GM12878 (cell line): ENCODE results near the gene COL16A1. TPM values are rescaled to one million over a fixed set of nuclear protein-coding genes. Genes with fewer than 3 reads are reported as not detected.

Source experiments
- ATAC-seq: fragments of 200-7000 bp; cut with Tn5 transposase; 3 replicates; pipeline ENCODE4 v1.9.1; 2020; ENCODE audit warnings: mild to moderate bottlenecking, moderate library complexity
- BruUV-seq: library from RNA; stranded (reverse); fragments of 400-500 nt; replicated peaks from 2 replicates; lab custom pipeline; 2021; lab: Mats Ljungman, UMichigan
- CTCF ChIA-PET: fragments of 300-600 bp; sonication (Branson Sonifier 250); formaldehyde crosslinking; extraction: SDS; loops from one replicate; lab custom pipeline; 2021; ENCODE audit warnings: inconsistent platforms; lab: Yijun Ruan, JAX
- POLR2A ChIA-PET: fragments of 350-600 bp; formaldehyde crosslinking; extraction: SDS; loops from one replicate; lab custom pipeline; 2021; ENCODE audit warnings: inconsistent platforms; lab: Charles Lee
- RAD21 ChIA-PET: fragments of 300-600 bp; sonication (Branson Sonifier 250); formaldehyde crosslinking; loops from one replicate; lab custom pipeline; 2023; ENCODE audit warnings: antibody characterized with exemption; ENCODE audit not compliant: unreplicated experiment; lab: Charles Lee
- SMC1A ChIA-PET: fragments of 300-600 bp; sonication (Branson Sonifier 250); formaldehyde crosslinking; loops from one replicate; lab custom pipeline; 2023; ENCODE audit not compliant: unreplicated experiment, uncharacterized antibody; lab: Charles Lee
- DNase-seq: peaks from one replicate; pipeline ENCODE4 v3.0.0-alpha.2; 2011; ENCODE audit warnings: low read depth, low spot score
- FAIRE-seq: peaks from 3 replicates; lab custom pipeline; 2011; peaks lifted over from hg19 to GRCh38; lab: Jason Lieb, UNC
- H2AFZ ChIP-seq: 2 replicates; pipeline ENCODE4 v1.6.0; 2011; ENCODE audit warnings: low read depth, low read length, control low read depth; ENCODE audit not compliant: control insufficient read depth
- H3K27ac ChIP-seq: 2 replicates; pipeline ENCODE4 v1.5.1; 2011; ENCODE audit warnings: control low read depth; ENCODE audit not compliant: control insufficient read depth, insufficient read depth
- H3K27me3 ChIP-seq, 2 experiments: replicated peaks in 1 of 2; 2 replicates each; pipeline versions ENCODE4 v1.6.0 to v1.6.1; 2011; ENCODE audit warnings: low read length in 1 of 2; ENCODE audit not compliant: control insufficient read depth in 2 of 2, insufficient read depth in 2 of 2
- H3K36me3 ChIP-seq, 2 experiments: 2 replicates each; pipeline ENCODE4 v1.5.1; 2011; ENCODE audit warnings: low read length in 1 of 2; ENCODE audit not compliant: control insufficient read depth in 2 of 2, insufficient read depth in 2 of 2
- H3K4me1 ChIP-seq: 2 replicates; pipeline ENCODE4 v1.6.1; 2011; ENCODE audit warnings: mild to moderate bottlenecking, low read length, moderate library complexity, mixed read lengths; ENCODE audit not compliant: control insufficient read depth, insufficient read depth
- H3K4me2 ChIP-seq: 2 replicates; pipeline ENCODE4 v1.6.0; 2011; ENCODE audit warnings: control low read depth; ENCODE audit not compliant: control insufficient read depth, insufficient read depth
- H3K4me3 ChIP-seq: fragments of 200-600 bp; sonication (generic); 2 replicates; pipeline ENCODE4 v1.5.1; 2016
- H3K79me2 ChIP-seq: 2 replicates; pipeline ENCODE4 v1.6.0; 2011; ENCODE audit warnings: low read length; ENCODE audit not compliant: control insufficient read depth, insufficient read depth
- H3K9ac ChIP-seq: 2 replicates; pipeline ENCODE4 v1.8.0; 2011; ENCODE audit warnings: low read length, control low read depth, mixed read lengths; ENCODE audit not compliant: control insufficient read depth, insufficient read depth
- H3K9me3 ChIP-seq: replicated peaks from 3 replicates; pipeline ENCODE4 v1.5.1; 2011; ENCODE audit warnings: mild to moderate bottlenecking, low read length; ENCODE audit not compliant: control insufficient read depth, insufficient read depth
- H4K20me1 ChIP-seq: 2 replicates; pipeline ENCODE4 v1.6.0; 2011; ENCODE audit not compliant: control insufficient read depth, insufficient read depth
- BHLHE40 ChIP-seq, 2 experiments: fragments of 450-650 bp in 1 of 2; IDR thresholded peaks; 2 replicates each; pipeline ENCODE4 v1.6.1; 2011 to 2017; ENCODE audit warnings: low read depth in 2 of 2, borderline replicate concordance in 1 of 2, improper control_type of control experiment in 1 of 2, low read length in 1 of 2, mild to moderate bottlenecking in 1 of 2
- JUNB ChIP-seq: IDR thresholded peaks from 2 replicates; pipeline ENCODE4 v1.6.1; 2016; ENCODE audit warnings: antibody characterized with exemption, mild to moderate bottlenecking
- MYB ChIP-seq: fragments of 150-350 bp; IDR thresholded peaks from 2 replicates; pipeline ENCODE4 v1.6.1; 2014; ENCODE audit warnings: mild to moderate bottlenecking, low read depth, low read length, borderline replicate concordance
- NKRF ChIP-seq: fragments of 450-650 bp; conservative IDR thresholded peaks from 2 replicates; pipeline ENCODE4 v1.6.1; 2017; ENCODE audit warnings: mild to moderate bottlenecking, moderate library complexity
- NR2C2 ChIP-seq: IDR thresholded peaks from 2 replicates; pipeline ENCODE4 v1.6.1; 2011; ENCODE audit warnings: borderline replicate concordance, low read depth; ENCODE audit not compliant: control insufficient read depth, insufficient read length
- PKNOX1 ChIP-seq: fragments of 450-650 bp; IDR thresholded peaks from 2 replicates; pipeline ENCODE4 v1.6.1; 2016; ENCODE audit warnings: mild to moderate bottlenecking
- RB1 ChIP-seq: fragments of 450-650 bp; formaldehyde crosslinking; IDR thresholded peaks from 2 replicates; pipeline ENCODE4 v1.6.1; 2017; ENCODE audit warnings: mild to moderate bottlenecking, borderline replicate concordance
- SPI1 ChIP-seq: IDR thresholded peaks from 2 replicates; pipeline ENCODE4 v1.6.1; 2011; ENCODE audit warnings: low read depth, mild to moderate bottlenecking, low read length, moderate library complexity, borderline replicate concordance; ENCODE audit not compliant: insufficient read depth
- TAF1 ChIP-seq: IDR thresholded peaks from 2 replicates; pipeline ENCODE4 v1.6.1; 2011; ENCODE audit warnings: mild to moderate bottlenecking, low read depth, low read length, borderline replicate concordance
- ZBED1 ChIP-seq: IDR thresholded peaks from 2 replicates; pipeline ENCODE4 v1.6.1; 2016; ENCODE audit warnings: borderline replicate concordance
- WGBS: methylation state at CpG from one replicate; pipeline ENCODE4 v1.1.6; 2016; ENCODE audit warnings: low lambda C conversion rate; ENCODE audit not compliant: insufficient replicate concordance, insufficient coverage; ENCODE audit errors: missing lambda C conversion rate; 5-methylcytosine and 5-hydroxymethylcytosine counted together
- in situ Hi-C: fragments of 300-500 bp; cut with MboI; formaldehyde crosslinking; loops from 9 replicates; pipeline ENCODE4 v1.14.3; 2018; ENCODE audit warnings: mixed read lengths
- intact Hi-C: fragments of 100-400 bp; cut with micrococcal nuclease; formaldehyde crosslinking; loops from one replicate; pipeline ENCODE4 v1.14.2; 2022; ENCODE audit not compliant: unreplicated experiment
- polyA plus RNA-seq, 11 experiments: library from polyadenylated mRNA; depleted of rRNA in 4 of 11; unstranded in 6 of 11; stranded (reverse) in 5 of 11; fragments of >200 nt; fragmentation: Nextera tagmentation in 4 of 11; fragmentation: Illumina TruSeq in 1 of 11; extraction: Ambion mirVana in 4 of 11; extraction: Trizol in 1 of 11; gene quantifications; 1 replicate in 1 of 11; 2 replicates in 10 of 11; pipeline versions ENCODE4 v1.2.1 to v1.2.3, GENCODE V29; 2011 to 2016; ENCODE audit warnings: inconsistent platforms in 2 of 11, missing spikeins in 2 of 11, low read depth in 1 of 11
- total RNA-seq, 4 experiments: library from RNA; depleted of rRNA in 3 of 4; stranded (reverse); fragments of >200 nt in 3 of 4; fragmentation: Illumina TruSeq in 1 of 4; extraction: Trizol in 1 of 4; gene quantifications; 2 replicates each; pipeline versions ENCODE4 v1.2.1 to v1.2.3, GENCODE V29; 2013 to 2021

COL16A1 gene
- total and polyA plus RNA-seq, 10 of the 15 experiments (the other 5 are each of a cell fraction or from before 2014, with no cell fraction given), result 0.02 to 3.7 (median 0.59) TPM

DNA sequence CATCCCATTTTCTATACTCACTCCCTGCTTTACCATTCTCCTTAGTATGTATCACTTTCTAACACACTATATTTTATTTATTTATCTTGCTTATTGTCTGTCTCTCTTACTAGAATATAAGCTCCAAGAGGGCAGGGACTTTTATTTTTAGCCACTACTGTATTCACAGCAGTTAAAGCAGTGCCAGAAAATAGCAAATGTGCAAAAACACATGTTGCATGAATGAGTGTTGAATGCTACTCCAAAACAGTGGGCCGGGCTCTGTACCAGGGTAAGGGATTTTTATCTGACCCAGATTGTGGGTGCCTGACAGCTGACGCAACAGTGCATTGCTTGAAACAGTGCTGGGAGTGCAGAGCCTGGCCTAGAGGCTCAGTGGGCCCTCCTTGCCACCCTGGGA lies 24.7 kb downstream of the COL16A1 start:
- H2AFZ ChIP-seq, result no peak overlapping the region
- intact Hi-C loops (no loop called here), in situ Hi-C loops (no loop called here)
- H3K4me2 ChIP-seq, result no peak overlapping the region
- WGBS, result 0% methylated on average over 2 of the region's 2 CpGs
- no peak overlapping the region for H3K4me3 ChIP-seq
- no peak for FAIRE-seq
- CTCF ChIA-PET, result interaction anchor here (1.2 to 2.8 kb wide), 5 partner anchors 14 to 284 kb away, joined by 3 to 12 read pairs (median 4); no protein-coding TSS in a partner anchor
- H3K79me2 ChIP-seq, result no peaks in the 10 kb centered on the region
- no peak overlapping the region for H3K9ac ChIP-seq
- H3K27me3 ChIP-seq, result peaks cover 0 to 1% of the 10 kb centered on the region in 2 experiments; a peak in 2 of 4 replicates
- no peaks in the 10 kb centered on the region for H3K4me1 ChIP-seq
- no peak for DNase-seq
- no peaks in the 10 kb centered on the region for H3K36me3 ChIP-seq
- BruUV-seq, result no TSS peak
- ATAC-seq, result no peak
- no peaks in the 10 kb centered on the region for H4K20me1 ChIP-seq
- no peak for TF ChIP-seq NKRF
- no peak for TF ChIP-seq SPI1
- TF ChIP-seq MYB, result no peak
- TF ChIP-seq TAF1, result no peak
- TF ChIP-seq ZBED1, result no peak
- no peak for TF ChIP-seq NR2C2
- TF ChIP-seq BHLHE40 (IDR thresholded peaks at IDR 0.05; ENCODE audit: borderline replicate concordance in 1 of 2, low read depth in 2 of 2, low read length in 1 of 2), result no peak
- no peak for TF ChIP-seq RB1
- no peak for TF ChIP-seq JUNB
- TF ChIP-seq PKNOX1, result no peak
- RAD21 ChIA-PET, result interaction anchor here (0.9 kb wide), 1 partner anchor 25 kb away, joined by 3 read pairs; no protein-coding TSS in a partner anchor
- H3K9me3 ChIP-seq, result no peaks in the 10 kb centered on the region
- POLR2A ChIA-PET, result no interaction called here
- H3K27ac ChIP-seq, result no peak overlapping the region
- SMC1A ChIA-PET, result interaction anchor here (1.0 to 1.3 kb wide), 3 partner anchors 26 to 124 kb away, joined by 3 to 4 read pairs (median 3); no protein-coding TSS in a partner anchor
